K562 (cell line): ENCODE measurements around the gene IRF2. TPM values are rescaled to one million over a fixed set of nuclear protein-coding genes. Genes with fewer than 3 reads are reported as not detected.

ENCODE experiments used
- CBX1 ChIP-seq: sonication (generic); IDR thresholded peaks from 2 replicates; pipeline ENCODE4 v1.6.1; 2016; ENCODE audit warnings: antibody characterized with exemption, low read depth, mild to moderate bottlenecking
- RAD51 ChIP-seq: fragments of 450-650 bp; IDR thresholded peaks from 2 replicates; pipeline ENCODE4 v1.7.1; 2016; ENCODE audit warnings: low read depth, mild to moderate bottlenecking, borderline replicate concordance
- RCOR1 ChIP-seq, 2 experiments: IDR thresholded peaks; 2 replicates each; pipeline ENCODE4 v1.6.1; 2012; ENCODE audit warnings: low read depth in 2 of 2, low read length in 2 of 2, borderline replicate concordance in 1 of 2, improper control_type of control experiment in 1 of 2
- SMARCA5 ChIP-seq: fragments of 450-650 bp; IDR thresholded peaks from 2 replicates; pipeline ENCODE4 v1.6.1; 2016
- TCF7L2 ChIP-seq: fragments of 150-350 bp; IDR thresholded peaks from 2 replicates; pipeline ENCODE4 v1.6.1; 2016; ENCODE audit warnings: low read depth, mild to moderate bottlenecking, low read length, moderate library complexity
- TEAD4 ChIP-seq, 2 experiments: sonication (generic) in 1 of 2; formaldehyde crosslinking in 1 of 2; IDR thresholded peaks; 2 replicates each; pipeline versions ENCODE4 v1.6.1 to v1.8.0; 2012 to 2022; ENCODE audit warnings: borderline replicate concordance in 1 of 2, inconsistent platforms in 1 of 2, low read length in 1 of 2, mild to moderate bottlenecking in 1 of 2, missing genetic modification reagents in 1 of 2
- ZNF785 ChIP-seq: fragments of 250-450 bp; sonication (Bioruptor Pico); IDR thresholded peaks from 2 replicates; pipeline ENCODE4 v1.4.0; 2020; ENCODE audit warnings: mild to moderate bottlenecking
- polyA plus RNA-seq, 8 experiments: library from polyadenylated mRNA; depleted of rRNA in 4 of 8; stranded (reverse) in 5 of 8; unstranded in 3 of 8; fragments of >200 nt; fragmentation: Nextera tagmentation in 2 of 8; fragmentation: Illumina TruSeq in 1 of 8; extraction: Ambion mirVana in 2 of 8; extraction: Trizol in 1 of 8; gene quantifications; 2 replicates each; pipeline versions ENCODE4 v1.2.1 to v1.2.3, GENCODE V29; 2011 to 2014; ENCODE audit warnings: inconsistent platforms in 1 of 8, missing spikeins in 1 of 8
- total RNA-seq, 7 experiments: library from RNA; depleted of rRNA in 6 of 7; stranded (reverse); fragments of >200 nt in 6 of 7; fragmentation: Illumina TruSeq in 2 of 7; extraction: Trizol in 2 of 7; gene quantifications; 2 replicates each; pipeline versions ENCODE4 v1.2.1 to v1.2.3, GENCODE V29; 2011 to 2021; ENCODE audit warnings: low replicate concordance in 1 of 7
- TF ChIP-seq, protein P1 (sequence below): fragments of 250-450 bp; sonication (Bioruptor Pico); IDR thresholded peaks from 2 replicates; pipeline ENCODE4 v1.4.0; 2020; ENCODE audit warnings: mild to moderate bottlenecking, moderate library complexity
- TF ChIP-seq, protein P2 (sequence below), 2 experiments: IDR thresholded peaks; 2 replicates each; pipeline ENCODE4 v1.6.1; 2012; ENCODE audit warnings: improper control_type of control experiment in 2 of 2, low read depth in 2 of 2, low read length in 2 of 2, borderline replicate concordance in 1 of 2
- TF ChIP-seq, protein P3 (sequence below): sonication (generic); IDR thresholded peaks from 2 replicates; pipeline ENCODE4 v1.6.1; 2016

The IRF2 gene
- total and polyA plus RNA-seq, 9 of the 15 experiments (the other 6 are each of a cell fraction or from before 2014, with no cell fraction given): 7.1 to 17.1 (median 11.3) TPM

DNA sequence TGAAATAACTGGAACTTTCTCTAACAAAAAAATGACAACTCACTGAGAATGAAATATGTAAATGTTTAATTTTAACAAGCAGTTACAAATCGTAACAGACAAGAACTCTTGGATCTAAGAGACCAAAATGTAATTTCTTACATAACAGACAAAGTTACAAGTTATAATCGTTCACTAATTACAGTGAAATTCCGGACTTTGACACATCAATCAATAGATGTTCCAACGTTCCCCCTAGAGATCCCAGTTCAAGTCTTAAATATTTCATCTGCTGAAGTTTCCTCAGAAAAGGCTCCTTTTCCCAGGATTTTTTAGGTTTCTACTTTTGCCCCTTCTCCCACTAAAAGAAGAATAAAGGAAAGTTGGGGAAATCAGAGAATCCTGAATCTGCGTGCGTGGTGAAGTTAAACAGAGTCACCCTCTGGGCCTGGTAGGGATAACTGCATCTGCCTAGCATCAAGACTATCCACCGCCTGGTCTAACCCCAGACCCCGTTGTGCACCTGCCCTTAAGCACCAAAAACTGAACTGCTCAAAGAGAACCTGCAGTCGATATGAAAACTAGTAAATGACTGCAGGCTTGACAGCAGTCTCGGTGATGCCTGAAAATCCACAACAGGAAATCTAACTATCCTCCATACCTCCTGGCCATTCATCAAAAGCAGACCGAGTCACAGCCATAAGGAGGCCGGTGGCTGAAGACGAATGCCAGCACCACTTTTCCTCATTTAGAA lies 2.3 kb downstream of the IRF2 start (continued):
- TF ChIP-seq CBX1 (no peak), TEAD4 (IDR thresholded peaks at IDR 0.05; ENCODE audit: low read length) (peak; percentile 11; the same call in 1 of the 2 replicates), TEAD4 (CRISPR knock-in tag; IDR thresholded peaks at IDR 0.05; ENCODE audit: borderline replicate concordance) (no peak), ZNF785 (CRISPR knock-in tag) (no peak), RCOR1 (IDR thresholded peaks at IDR 0.05; ENCODE audit: borderline replicate concordance in 1 of 2, low read depth in 2 of 2, low read length in 2 of 2) (no peak), SMARCA5 (no peak), RAD51 (no peak), TCF7L2 (no peak)
- TF ChIP-seq, protein P1, sequence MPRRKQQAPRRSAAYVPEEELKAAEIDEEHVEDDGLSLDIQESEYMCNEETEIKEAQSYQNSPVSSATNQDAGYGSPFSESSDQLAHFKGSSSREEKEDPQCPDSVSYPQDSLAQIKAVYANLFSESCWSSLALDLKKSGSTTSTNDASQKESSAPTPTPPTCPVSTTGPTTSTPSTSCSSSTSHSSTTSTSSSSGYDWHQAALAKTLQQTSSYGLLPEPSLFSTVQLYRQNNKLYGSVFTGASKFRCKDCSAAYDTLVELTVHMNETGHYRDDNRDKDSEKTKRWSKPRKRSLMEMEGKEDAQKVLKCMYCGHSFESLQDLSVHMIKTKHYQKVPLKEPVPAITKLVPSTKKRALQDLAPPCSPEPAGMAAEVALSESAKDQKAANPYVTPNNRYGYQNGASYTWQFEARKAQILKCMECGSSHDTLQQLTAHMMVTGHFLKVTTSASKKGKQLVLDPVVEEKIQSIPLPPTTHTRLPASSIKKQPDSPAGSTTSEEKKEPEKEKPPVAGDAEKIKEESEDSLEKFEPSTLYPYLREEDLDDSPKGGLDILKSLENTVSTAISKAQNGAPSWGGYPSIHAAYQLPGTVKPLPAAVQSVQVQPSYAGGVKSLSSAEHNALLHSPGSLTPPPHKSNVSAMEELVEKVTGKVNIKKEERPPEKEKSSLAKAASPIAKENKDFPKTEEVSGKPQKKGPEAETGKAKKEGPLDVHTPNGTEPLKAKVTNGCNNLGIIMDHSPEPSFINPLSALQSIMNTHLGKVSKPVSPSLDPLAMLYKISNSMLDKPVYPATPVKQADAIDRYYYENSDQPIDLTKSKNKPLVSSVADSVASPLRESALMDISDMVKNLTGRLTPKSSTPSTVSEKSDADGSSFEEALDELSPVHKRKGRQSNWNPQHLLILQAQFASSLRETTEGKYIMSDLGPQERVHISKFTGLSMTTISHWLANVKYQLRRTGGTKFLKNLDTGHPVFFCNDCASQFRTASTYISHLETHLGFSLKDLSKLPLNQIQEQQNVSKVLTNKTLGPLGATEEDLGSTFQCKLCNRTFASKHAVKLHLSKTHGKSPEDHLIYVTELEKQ (CRISPR knock-in tag): no peak
- TF ChIP-seq, protein P2, sequence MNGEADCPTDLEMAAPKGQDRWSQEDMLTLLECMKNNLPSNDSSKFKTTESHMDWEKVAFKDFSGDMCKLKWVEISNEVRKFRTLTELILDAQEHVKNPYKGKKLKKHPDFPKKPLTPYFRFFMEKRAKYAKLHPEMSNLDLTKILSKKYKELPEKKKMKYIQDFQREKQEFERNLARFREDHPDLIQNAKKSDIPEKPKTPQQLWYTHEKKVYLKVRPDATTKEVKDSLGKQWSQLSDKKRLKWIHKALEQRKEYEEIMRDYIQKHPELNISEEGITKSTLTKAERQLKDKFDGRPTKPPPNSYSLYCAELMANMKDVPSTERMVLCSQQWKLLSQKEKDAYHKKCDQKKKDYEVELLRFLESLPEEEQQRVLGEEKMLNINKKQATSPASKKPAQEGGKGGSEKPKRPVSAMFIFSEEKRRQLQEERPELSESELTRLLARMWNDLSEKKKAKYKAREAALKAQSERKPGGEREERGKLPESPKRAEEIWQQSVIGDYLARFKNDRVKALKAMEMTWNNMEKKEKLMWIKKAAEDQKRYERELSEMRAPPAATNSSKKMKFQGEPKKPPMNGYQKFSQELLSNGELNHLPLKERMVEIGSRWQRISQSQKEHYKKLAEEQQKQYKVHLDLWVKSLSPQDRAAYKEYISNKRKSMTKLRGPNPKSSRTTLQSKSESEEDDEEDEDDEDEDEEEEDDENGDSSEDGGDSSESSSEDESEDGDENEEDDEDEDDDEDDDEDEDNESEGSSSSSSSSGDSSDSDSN (IDR thresholded peaks at IDR 0.05; ENCODE audit: borderline replicate concordance in 1 of 2, low read depth in 2 of 2, low read length in 2 of 2): 0 out of 4 replicates have a peak, but pooled peaks of 1 of the 2 experiments have one; percentile 16
- TF ChIP-seq, protein P3, sequence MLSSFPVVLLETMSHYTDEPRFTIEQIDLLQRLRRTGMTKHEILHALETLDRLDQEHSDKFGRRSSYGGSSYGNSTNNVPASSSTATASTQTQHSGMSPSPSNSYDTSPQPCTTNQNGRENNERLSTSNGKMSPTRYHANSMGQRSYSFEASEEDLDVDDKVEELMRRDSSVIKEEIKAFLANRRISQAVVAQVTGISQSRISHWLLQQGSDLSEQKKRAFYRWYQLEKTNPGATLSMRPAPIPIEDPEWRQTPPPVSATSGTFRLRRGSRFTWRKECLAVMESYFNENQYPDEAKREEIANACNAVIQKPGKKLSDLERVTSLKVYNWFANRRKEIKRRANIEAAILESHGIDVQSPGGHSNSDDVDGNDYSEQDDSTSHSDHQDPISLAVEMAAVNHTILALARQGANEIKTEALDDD: peak; percentile 32; the same call in 1 of the 2 replicates
